Right lobe of liver (tissue), 6 donors: ENCODE measurements around the gene ATG10. TPM values are rescaled to one million over a fixed set of nuclear protein-coding genes. Genes with fewer than 3 reads are reported as not detected.
"Not testable (repeated sequence)": the region's sequence is repeated elsewhere in the genome, so short reads cannot be mapped to it uniquely, and the experiment has no call there.

ENCODE experiments used
- ATAC-seq, 4 donors: fragments of 200-7000 bp; cut with Tn5 transposase; one replicate each; pipeline ENCODE4 v1.9.1; 2020; ENCODE audit warnings: mild to moderate bottlenecking in 4 of 4, moderate library complexity in 4 of 4
- DNase-seq, 3 donors: peaks; one replicate each; pipeline ENCODE4 v3.0.0-alpha.2; 2020
- H3K27ac ChIP-seq, 3 donors: fragments of 200-600 bp; one replicate each; pipeline ENCODE4 v1.8.0; 2022
- H3K27me3 ChIP-seq, 2 donors: fragments of 200-600 bp; one replicate each; pipeline ENCODE4 v1.8.0; 2022
- H3K36me3 ChIP-seq, 4 donors: fragments of 200-600 bp; sonication (generic) in 1 of 4; one replicate each; pipeline versions ENCODE4 v1.5.1 to v1.8.0; 2017 to 2022; ENCODE audit warnings: control low read depth in 1 of 4
- H3K4me1 ChIP-seq, 4 donors: fragments of 200-600 bp; sonication (generic) in 1 of 4; one replicate each; pipeline versions ENCODE4 v1.5.1 to v1.8.0; 2017 to 2022; ENCODE audit warnings: control low read depth in 1 of 4
- H3K4me3 ChIP-seq, 3 donors: fragments of 200-600 bp; one replicate each; pipeline ENCODE4 v1.8.0; 2022
- H3K9me3 ChIP-seq, 4 donors: fragments of 200-600 bp; sonication (generic) in 1 of 4; one replicate each; pipeline versions ENCODE4 v1.5.1 to v1.8.0; 2017 to 2022; ENCODE audit warnings: control low read depth in 1 of 4
- POLR2A ChIP-seq: fragments of 450-650 bp; IDR thresholded peaks from one replicate; pipeline ENCODE4 v1.6.1; 2017; ENCODE audit warnings: antibody characterized with exemption, mild to moderate bottlenecking
- WGBS: methylation state at CpG from one replicate; pipeline ENCODE4 v1.1.6; 2018; ENCODE audit warnings: low coverage, low lambda C conversion rate; ENCODE audit not compliant: insufficient coverage; ENCODE audit errors: missing lambda C conversion rate; 5-methylcytosine and 5-hydroxymethylcytosine counted together
- intact Hi-C, 2 donors: fragments of 100-400 bp; cut with DNase I; formaldehyde crosslinking; loops; one replicate each; pipeline versions ENCODE4 v1.11.2 to v1.14.1; 2022
- total RNA-seq, 6 experiments: library from RNA; depleted of rRNA in 2 of 6; stranded (reverse); fragments of >200 nt in 2 of 6; fragmentation: NEBNext Ultra II Directional in 3 of 6; extraction: Animal tissue kit (Norgen Biotek cat#: 25700) in 3 of 6; gene quantifications; one replicate each; pipeline versions ENCODE4 v1.1.0 to v1.2.4, GENCODE V29; 2016 to 2023
- TF ChIP-seq, protein P1 (sequence below), 4 donors: fragments of 200-600 bp in 3 of 4; fragments of 450-650 bp in 1 of 4; IDR thresholded peaks; one replicate each; pipeline versions ENCODE4 v1.5.1 to v1.8.0; 2016 to 2022; ENCODE audit warnings: antibody characterized with exemption in 4 of 4, mild to moderate bottlenecking in 2 of 4
- donor health status: DM: no; HTN: yes; CAD: no.
- donor health status: DM: no; HTN: no; CAD: no.
- donor health status: DM: no; HTN: no; CAD: no.
- donor health status: DM: no; HTN: yes; CAD: no.
- donor health status: DM: no; HTN: yes; CAD: no.

Gene ATG10
- total RNA-seq, 6 experiments from 2014 or later: 2.9 to 8.0 (median 4.4) TPM

DNA sequence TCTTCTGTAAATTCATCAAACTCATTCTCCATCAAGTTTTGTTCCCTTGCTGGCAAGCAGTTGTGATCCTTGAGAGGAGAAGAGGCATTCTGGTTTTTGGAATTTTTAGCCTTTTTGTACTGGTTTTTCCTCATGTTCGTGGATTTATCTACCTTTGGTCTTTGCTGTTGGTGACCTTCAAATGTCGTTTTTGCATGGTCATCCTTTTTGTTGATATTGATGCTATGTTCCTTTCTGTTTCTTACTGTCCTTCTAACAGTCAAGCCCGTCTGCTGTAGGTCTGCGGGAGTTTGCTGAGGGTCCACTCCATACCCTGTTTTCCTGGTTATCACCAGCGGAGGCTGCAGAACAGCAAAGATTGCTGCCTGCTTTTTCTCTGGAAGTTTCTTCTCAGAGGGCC is 165.4 kb downstream of the ATG10 start:
- no peaks in the 10 kb centered on the region for H3K4me1 ChIP-seq
- no peaks in the 10 kb centered on the region for H3K36me3 ChIP-seq
- ATAC-seq (no peak), DNase-seq (no peak)
- 81% methylated on average over 5 of the region's 5 CpGs for WGBS
- H3K27ac ChIP-seq: no peak overlapping the region
- H3K4me3 ChIP-seq: no peak overlapping the region
- no peaks in the 10 kb centered on the region for H3K9me3 ChIP-seq
- H3K27me3 ChIP-seq: no peaks in the 10 kb centered on the region
- intact Hi-C loops: no loop called here
- no peak for TF ChIP-seq POLR2A
- TF ChIP-seq, protein P1, sequence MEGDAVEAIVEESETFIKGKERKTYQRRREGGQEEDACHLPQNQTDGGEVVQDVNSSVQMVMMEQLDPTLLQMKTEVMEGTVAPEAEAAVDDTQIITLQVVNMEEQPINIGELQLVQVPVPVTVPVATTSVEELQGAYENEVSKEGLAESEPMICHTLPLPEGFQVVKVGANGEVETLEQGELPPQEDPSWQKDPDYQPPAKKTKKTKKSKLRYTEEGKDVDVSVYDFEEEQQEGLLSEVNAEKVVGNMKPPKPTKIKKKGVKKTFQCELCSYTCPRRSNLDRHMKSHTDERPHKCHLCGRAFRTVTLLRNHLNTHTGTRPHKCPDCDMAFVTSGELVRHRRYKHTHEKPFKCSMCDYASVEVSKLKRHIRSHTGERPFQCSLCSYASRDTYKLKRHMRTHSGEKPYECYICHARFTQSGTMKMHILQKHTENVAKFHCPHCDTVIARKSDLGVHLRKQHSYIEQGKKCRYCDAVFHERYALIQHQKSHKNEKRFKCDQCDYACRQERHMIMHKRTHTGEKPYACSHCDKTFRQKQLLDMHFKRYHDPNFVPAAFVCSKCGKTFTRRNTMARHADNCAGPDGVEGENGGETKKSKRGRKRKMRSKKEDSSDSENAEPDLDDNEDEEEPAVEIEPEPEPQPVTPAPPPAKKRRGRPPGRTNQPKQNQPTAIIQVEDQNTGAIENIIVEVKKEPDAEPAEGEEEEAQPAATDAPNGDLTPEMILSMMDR (IDR thresholded peaks at IDR 0.05): no peak

DNA sequence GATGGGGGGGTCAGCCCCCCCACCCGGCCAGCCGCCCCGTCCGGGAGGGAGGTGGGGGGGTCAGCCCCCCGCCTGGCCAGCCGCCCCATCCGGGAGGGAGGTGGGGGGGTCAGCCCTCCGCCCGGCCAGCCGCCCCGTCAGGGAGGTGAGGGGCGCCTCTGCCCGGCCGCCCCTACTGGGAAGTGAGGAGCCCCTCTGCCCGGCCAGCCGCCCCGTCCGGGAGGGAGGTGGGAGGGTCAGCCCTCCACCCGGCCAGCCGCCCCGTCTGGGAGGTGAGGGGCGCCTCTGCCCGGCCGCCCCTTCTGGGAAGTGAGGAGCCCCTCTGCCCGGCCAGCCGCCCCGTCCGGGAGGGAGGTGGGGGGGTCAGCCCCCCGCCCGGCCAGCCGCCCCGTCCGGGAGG is 168.0 kb downstream of the ATG10 start:
- no CpG with 5 or more reads among the region's 33 CpGs for WGBS
- intact Hi-C loops: not testable (repeated sequence)

DNA sequence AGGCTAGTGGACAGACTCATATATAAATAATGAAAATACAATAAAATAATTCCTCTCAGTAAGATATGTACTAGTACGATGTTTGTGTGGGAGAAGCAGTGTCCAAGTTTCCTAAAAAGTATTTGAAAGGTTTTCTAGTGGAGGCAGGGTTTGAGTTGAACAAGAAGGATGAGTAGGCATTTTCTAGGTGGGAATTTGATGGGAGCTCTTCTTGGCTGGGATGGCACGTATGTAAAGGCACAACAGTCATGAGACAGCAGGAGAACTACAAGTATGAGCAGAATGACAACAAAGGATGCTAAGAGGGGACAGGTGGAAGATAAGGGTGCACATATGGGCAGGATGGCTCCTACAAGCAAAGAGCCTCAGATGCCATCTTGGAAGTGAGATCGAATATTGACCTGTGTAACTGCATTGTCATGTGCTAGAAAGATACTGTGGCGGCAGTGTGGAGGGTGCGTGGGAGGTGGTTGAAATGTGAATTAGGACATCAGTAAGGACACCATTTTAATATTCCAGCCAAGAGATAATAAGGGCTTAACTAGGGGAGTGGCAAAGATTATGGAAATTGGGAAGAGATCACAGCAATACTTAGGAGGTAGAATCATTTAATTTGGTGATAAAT is 170.5 kb downstream of the ATG10 start:
- TF ChIP-seq, protein P1 (IDR thresholded peaks at IDR 0.05): no peak
- TF ChIP-seq POLR2A: no peak
- DNase-seq (no peak), ATAC-seq (no peak)
- Histone ChIP-seq H3K9me3 (no peaks in the 10 kb centered on the region), H3K27ac (no peak overlapping the region), H3K4me1 (peaks cover 0 to 5% (median 0%) of the 10 kb centered on the region in 4 donors), H3K27me3 (no peaks in the 10 kb centered on the region), H3K4me3 (no peak overlapping the region), H3K36me3 (no peaks in the 10 kb centered on the region)
- intact Hi-C loops: no loop called here
- WGBS: 94% methylated on average over 4 of the region's 5 CpGs

More for the DNA sequence above, 168.0 kb downstream of the ATG10 start:
- H3K9me3 ChIP-seq, ATAC-seq, H3K36me3 ChIP-seq, H3K4me1 ChIP-seq, DNase-seq, H3K4me3 ChIP-seq, H3K27ac ChIP-seq, H3K27me3 ChIP-seq: not testable (repeated sequence)

DNA sequence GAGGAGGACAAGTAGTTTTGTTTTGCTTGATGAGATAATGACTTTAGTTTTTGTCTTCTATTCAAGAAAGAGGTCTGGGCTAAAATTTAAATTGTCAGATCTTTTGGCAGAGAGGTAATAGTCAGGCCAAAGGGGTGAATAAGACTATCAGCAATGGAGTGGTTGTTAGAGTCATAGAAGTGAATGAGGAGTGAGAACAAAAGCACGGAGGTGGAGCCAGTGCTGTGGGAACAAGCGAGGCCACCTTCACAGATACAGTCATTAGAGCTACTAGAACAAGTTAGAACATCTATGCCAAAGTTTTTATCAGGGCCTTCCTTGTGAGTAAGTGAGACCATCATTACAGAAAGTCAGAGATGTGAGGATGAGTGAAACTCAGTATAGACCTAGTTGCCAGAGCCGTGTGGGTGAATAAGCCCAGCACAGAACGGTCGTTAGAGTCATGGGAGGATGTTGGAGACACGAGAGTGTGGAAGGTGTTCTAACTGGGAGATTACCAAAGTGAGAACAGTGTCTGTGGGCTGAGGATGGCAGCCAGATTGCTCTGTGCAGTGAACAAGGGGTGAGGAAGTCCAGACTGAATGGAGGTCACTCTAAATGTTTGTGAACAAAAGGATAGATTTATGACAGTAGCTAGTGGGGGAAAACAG is 171.2 kb downstream of the ATG10 start:
- ATAC-seq: no peak
- intact Hi-C loops: no loop called here
- Histone ChIP-seq H3K4me1 (peaks cover 0 to 12% (median 0%) of the 10 kb centered on the region in 4 donors), H3K27me3 (no peaks in the 10 kb centered on the region), H3K27ac (no peak overlapping the region), H3K9me3 (no peaks in the 10 kb centered on the region), H3K4me3 (no peak overlapping the region), H3K36me3 (no peaks in the 10 kb centered on the region)
- DNase-seq: no peak
- 76% methylated on average over 6 of the region's 6 CpGs for WGBS
- no peak for TF ChIP-seq POLR2A
- TF ChIP-seq, protein P1 (IDR thresholded peaks at IDR 0.05): no peak

DNA sequence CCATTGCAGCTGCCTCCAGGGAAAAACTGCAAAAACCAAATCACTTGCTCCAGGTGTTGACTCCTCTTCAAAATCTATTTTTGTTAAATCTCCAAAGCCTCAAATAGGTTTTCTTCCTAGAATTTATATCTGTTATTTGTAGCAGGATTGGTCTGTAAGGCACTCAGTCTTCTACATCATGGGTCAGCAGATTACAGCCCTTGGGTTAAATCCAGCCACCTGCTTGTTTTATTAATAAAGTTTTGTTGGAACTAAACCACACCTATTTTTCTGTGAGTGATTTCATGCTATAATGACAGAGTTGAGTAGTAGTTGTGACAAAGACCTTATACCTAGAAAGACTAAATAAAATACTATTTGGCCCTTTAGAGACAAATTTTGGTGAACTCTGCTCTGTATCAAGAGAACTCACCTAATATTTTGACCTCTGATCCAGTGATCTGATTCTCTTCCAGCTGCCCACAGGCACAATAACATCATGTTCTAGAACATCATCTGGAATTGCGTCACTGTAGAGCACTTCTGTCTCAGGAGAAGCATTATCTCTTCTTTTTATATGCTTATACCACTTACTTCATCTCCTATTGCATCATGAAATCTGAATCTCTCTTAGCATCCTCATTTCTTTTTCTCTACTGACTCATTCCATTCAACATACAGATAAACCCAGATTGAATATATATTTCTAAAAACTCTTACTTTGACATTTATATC is 176.2 kb downstream of the ATG10 start:
- Histone ChIP-seq H3K9me3 (no peaks in the 10 kb centered on the region), H3K4me1 (peaks cover 0 to 42% (median 11%) of the 10 kb centered on the region in 4 donors), H3K36me3 (no peaks in the 10 kb centered on the region), H3K27me3 (no peaks in the 10 kb centered on the region), H3K27ac (peak overlapping the region in 2 of 3 donors; percentile 69 to 80), H3K4me3 (no peak overlapping the region)
- 36% methylated on average over 1 of the region's 1 CpG for WGBS
- DNase-seq: peak in 1 of 3 donors; percentile 62
- peak; percentile 86 to 95 (median 92) for ATAC-seq
- intact Hi-C loops: no loop called here
- no peak for TF ChIP-seq POLR2A
- TF ChIP-seq, protein P1 (IDR thresholded peaks at IDR 0.05): no peak
